GM18861 (cell line): ENCODE results near the gene PTPRD.

Experiments
- ATAC-seq: cut with Tn5 transposase; IDR thresholded peaks from one replicate; pipeline ENCODE4 v1.9.1; 2021; ENCODE audit not compliant: unreplicated experiment

PTPRD gene

DNA sequence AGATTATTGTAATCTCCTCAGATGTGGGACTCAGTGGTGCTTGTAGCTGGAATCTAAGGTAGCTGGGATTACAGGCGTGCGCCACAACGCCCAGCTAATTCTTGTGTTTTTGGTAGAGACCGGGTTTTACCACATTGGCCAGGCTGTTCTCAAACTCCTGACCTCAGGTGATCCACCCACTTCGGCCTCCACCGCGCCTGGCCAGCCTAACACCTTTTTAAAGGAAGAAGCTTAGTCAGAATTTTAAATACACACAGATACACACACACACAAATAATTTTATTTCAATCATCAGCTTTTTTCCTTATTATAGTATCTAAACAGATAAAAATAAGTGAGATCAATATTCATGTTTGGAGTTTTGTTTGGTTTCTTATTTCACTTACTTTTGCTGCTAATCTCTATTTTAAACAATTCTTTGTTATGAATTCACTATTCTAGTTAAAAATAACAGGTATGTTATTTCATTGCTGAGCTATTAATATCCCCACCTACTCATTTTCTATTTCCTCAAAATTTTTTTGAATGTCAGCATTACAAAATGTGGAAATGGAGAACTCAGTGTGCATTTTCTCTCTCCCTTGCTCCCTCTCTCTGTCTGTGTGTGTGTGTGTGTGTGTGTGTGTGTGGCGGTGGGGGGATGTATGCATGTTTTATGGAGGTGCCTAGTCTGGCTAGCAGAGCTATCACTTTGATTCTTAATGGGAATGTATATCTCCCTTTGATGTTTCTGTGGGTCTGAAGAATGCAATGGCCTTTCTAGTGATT, 1852.6 kb downstream of the PTPRD start:
- no peak for ATAC-seq

DNA sequence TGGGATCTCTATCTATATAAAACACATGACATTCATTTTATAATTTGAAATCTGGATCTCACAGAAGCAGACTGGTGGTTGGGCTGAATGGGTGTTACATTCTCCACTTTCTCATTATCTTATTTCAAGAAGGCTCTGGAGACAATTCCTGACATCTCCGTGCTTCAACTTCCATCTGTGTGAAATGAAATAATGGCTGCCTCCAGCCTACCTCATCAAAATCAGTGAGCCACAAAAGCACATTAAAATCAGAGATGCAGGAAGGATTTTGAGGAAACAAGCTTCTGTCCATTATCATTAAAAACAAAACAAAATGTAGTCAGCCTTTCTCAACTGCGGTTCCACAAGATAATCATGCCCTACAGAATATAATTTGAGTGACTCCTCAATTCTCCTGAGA, 1854.9 kb downstream of the PTPRD start:
- no peak for ATAC-seq

DNA sequence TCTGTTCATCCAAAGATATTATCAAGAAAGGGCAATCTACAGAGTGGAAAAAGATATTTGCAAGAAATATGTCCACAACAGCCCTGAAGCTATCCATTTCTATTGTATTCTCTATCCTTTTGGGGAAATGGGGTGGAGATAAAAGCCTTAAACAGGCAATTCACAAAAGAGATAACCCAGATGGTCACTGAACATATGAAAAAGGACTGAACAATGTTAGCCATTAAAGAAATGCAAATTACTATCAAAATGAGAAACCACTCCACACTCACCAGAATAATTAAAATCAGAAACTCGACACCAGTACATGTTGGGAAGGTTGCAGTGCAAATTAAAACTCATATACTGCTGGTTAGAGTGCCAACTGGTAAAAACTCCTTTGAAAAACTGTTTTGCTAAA, 1858.1 kb downstream of the PTPRD start:
- ATAC-seq = no peak

DNA sequence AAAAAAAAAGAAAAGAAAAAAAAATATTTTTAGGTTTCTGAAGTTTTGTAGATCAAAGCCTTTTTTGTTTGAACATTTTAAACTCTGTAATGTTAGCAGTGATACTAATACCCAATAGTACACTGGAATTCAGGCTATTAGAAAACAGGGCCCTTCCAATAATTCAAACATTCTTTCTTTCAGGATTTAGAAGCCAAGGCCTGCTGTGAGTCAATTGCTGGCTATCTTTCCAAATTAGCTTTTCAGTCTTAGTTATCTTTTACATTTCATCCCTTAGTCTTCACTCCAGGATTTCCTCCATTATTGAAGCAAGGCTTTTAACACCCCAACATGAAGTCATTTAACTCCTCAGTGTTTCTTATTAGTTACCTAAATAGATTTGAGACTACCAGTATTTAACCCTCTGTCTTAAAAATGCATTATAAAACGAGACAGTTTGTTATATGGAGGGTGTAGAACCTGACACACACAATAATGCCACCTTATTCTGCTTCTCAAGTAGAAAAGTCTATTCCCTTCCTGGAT, 1861.3 kb downstream of the PTPRD start:
- ATAC-seq = no peak

DNA sequence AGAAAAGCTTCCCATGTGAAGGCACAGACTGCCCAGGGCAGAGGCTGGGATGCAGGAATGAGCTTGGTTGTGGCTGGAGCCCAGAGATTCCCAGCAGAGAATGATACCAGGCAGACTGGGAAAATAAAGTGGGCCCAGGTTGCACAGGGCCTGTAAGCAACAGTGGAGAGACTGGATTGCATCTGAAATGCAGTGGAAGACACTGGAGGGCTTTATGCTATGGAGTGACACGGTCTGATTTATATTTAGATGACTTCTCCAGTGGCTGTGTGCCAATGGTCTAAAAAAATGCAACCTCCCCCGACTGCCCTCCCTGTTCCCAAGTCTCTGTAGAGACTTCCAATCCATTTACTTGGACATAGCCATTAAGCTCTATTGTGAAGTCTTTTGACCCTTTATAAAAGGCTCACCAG, 1862.2 kb downstream of the PTPRD start:
- ATAC-seq = no peak

DNA sequence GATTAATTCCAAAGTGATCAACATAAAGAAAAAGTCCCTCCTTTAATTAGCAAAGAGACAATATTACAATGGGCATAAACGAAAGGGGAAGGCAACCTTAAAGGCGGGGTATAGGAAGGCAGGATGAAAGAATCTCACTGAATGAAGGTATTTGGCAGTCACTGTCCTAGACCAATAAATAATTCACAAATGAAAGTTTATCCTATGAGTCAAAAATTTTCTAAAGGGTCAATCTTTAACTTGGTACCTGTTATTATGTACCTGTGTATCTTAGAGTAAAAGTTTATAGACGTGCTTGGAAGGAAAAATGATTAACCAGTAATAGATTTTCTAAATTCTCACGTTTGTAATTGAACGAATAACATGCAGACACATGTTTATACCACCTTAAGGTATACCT, 1867.5 kb downstream of the PTPRD start:
- no peak for ATAC-seq

DNA sequence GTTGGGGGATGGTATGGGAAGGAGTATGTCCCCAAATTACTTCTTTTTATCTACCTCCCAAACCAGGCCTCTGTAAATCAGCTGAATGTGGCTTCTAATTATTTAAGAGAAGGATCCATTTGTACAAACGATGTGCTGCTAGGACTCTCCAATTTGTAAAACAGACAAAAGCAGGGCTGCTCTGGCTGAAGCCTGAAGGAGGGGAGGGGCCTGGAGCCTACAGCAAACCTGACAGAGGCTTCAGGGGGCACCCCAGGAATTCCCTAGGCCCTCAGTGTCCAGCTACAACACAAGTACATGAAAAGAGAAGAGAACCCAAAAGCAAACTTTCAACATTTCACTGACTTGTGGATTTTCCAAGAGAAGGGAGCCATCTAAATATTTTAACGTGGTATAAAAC, 1873.9 kb downstream of the PTPRD start:
- ATAC-seq = no peak

DNA sequence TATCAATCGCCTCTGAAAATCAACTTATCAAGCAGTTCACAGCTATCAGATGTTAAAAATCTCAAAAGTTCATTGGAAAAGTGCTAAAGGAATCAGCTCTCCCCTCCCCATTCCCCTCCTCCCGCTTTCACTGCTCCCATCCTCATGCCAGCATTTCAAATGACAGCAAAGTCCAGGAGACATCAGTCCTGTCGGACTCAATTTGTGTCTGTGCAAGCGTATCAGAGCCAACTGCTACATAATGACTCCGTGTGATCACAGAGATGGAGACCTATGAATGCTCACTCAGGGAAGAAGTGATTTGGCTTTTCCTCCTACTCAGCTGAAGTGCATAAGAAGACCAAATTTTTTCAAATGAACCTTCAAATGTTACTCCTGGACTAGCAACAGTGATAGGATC, 1876.0 kb downstream of the PTPRD start:
- ATAC-seq = no peak

DNA sequence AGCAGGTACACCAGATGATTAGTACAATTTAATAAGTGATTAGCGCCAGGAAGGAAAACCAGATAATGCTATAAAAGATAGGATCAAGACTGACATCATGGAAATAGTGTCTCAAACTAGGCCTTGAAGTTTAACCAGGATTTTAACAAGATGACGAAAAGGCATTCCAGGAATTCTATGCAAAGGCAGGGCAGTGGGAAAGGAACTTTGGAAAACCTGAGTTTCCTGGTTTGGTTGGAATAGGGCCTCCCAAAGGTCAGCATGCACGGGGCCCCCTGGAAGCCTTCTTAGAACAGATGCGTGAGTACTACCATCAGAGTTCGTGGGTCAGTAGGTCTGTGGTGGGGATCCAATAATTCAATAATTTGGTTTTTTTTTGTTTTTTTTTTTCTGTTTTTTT, 1878.0 kb downstream of the PTPRD start:
- no peak for ATAC-seq

DNA sequence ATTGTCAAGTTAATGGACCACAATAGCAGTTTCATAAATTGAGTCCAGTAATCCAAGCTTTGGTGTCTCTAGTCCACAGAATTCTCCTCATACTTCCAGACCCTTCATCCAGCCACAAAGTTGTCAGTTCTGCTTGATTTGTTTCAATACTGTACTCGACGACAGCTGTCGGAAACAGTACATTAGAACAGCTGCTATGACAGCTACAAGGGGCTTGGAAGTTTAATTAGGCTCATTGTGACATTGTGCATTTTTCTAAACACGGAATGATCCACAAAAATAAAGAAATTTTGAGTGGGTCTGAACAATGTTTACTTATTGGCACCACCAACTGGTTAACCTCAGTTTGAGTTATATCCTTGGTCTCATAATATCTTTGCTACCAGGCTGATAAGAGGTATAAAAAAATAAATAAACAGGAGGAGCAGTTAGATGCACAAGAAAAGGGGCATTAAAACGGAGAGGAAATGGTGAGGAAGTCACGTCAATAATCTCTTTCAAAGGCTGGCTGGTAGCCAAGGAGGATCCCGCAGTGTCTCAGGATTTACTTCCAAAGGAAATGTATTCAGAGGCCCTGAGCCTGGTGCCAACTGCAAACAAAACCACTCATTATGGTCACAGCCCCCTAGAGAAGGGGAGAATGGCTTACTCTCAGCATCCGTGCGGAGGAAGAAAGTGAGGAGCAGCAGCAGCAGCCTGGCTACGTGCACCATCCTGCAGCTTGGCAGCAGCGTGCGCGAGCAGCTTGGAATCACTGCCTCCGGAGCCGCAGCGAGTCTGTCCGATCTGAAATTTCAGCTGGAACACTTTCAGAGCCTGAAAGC, 1879.5 kb downstream of the PTPRD start:
- ATAC-seq = no peak

DNA sequence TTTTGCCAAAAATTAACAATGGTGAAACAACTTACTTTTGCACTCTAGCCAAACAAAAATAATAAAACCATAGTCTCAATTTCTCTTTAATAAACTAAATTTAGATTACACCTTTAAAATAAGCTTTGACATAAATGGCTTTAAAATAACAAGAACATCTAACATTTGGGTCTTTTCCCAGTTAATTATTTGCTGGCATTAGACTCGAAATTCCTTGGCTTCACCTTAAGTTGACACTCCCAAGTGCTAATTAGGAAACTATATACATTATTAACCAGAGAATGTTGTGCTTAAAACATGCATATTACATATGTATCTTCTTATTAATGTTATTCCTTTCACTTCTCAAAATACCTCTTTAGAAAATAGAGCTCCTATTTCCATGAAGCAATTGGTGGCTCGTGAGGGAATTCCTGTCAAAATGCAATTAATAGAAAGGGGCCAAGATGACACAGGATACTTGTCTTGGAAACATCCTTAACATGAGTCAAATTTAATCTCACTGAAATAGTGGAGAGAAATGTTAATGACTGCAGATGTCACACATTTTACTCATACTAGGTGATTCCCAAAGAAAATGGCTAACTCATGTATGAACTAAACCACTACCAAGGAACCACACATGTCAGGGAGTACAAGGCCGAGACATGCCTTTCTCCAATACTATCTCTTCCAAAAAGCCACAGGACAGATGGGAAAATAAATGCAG, 1880.3 kb downstream of the PTPRD start:
- no peak for ATAC-seq

DNA sequence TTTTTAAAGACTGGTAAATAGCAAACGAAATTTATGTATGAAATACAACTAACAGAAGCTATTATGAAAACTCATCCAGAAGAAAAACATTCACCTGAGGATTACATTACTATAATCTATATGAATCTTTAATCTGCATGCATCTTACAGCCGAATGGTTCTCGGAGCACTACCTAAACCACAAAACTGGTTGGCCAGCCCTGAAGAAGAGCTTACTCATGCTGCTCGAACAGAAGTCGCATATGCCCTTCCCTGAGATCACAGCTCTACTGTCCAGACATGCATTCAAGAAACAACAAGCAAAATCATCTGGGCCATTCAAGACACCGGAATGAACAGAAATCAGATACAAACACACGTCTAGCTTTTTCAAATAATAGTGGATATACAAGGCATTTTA, 1882.2 kb downstream of the PTPRD start:
- no peak for ATAC-seq

DNA sequence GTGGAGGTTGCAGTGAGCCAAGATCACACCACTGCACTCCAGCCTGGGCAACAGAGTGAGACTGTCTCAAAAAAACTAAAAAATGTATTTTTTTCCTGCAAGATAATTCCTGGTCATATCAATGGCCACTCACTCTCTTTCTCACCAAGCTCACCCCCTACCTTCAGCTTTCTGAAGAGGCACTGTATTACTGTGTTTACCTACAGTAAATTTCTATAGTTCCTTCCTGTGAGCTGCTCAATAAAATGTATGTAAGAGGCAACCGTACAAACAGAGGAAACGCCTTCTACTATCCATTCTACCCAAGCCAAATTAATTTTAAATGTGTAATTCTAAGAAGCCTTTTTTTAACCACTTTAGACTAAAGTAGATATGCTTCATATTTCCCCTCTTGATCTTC, 1883.9 kb downstream of the PTPRD start:
- no peak for ATAC-seq

DNA sequence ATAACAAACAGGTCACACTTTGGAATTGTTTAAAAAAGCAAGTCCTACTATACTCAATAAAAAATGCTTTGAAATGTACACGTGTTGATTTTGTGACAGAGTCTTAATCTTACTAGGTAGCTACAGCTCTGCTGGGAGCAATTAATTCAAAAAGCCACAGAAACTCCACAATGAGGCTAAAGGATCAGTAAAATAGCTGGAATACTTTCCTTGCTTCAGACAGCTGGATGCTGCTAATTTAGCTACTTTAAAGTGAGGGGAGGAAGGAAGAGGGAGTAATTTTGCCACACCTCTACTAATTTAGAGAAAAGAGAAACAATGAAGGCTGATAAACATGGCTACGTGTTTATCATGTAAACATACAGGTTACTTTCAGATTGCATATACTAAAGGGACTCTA, 1885.6 kb downstream of the PTPRD start:
- no peak for ATAC-seq

DNA sequence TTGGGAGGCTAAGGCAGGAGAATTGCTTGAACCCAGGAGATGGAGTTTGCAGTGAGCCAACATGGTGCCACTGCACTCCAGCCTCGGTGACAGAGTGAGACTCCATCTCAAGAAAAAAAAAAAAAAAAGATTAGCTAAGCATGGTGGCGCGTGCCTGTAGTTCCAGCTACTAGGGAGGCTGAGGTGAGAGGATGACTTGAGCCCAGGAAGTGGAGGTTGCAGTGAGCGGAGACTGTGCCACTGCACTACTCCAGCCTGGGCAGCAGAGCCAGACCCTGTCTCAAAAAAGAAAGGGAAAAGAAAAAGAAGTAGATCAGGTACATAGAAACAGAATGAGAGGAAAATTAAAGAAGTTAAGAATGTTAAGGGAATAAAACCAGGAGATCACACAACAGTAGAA, 1886.1 kb downstream of the PTPRD start:
- no peak for ATAC-seq

DNA sequence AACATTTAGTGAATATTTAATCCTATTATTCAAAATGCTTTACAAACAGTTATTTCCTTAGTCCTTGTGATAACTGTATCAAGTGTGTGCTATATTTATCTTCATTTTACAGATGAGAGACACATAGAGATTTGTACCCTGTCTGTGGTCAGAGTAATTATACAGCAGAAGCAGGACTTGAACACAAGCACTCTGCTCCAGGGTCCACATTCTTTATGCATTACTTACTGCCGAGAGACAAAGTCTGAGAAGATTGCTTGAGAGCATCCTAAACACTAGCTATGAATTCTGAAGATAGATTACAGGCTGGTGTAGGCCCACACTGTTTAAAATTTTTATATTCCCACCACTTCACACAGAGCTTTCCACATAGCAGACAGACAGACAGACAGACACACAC, 1887.2 kb downstream of the PTPRD start:
- no peak for ATAC-seq

DNA sequence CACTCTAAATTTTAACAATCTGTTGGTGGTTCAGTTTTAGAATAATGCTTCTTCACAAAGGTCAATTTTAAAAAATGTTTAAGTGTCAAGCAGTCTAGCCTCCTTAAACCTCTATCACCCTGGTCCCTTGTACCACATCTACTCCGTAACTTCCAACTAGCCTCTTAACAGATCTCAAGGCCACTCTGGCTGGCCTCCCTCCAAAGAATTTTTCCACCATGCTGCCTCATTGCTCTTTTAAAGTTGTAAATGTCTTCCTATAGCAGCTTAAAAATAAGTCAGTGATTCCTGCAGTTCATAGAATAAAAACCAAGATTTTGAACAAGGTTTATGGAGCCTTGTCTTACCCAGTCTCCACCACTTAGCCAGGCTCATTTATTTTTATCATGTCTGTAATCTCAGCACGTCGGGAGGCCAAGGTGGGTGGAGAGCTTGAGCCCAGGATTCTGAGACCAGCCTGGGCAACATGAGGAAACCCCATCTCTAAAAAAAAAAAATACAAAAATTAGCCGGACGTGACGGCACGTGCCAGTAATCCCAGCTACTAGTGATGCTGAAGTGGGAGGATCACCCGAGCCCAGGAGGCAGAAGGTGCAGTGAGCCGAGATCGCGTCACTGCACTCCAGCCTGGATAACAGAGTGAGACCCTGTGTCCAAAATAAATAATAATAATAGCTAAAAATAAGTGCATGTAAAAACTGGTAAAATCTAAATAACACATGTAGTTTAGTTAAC, 1888.4 kb downstream of the PTPRD start:
- no peak for ATAC-seq

DNA sequence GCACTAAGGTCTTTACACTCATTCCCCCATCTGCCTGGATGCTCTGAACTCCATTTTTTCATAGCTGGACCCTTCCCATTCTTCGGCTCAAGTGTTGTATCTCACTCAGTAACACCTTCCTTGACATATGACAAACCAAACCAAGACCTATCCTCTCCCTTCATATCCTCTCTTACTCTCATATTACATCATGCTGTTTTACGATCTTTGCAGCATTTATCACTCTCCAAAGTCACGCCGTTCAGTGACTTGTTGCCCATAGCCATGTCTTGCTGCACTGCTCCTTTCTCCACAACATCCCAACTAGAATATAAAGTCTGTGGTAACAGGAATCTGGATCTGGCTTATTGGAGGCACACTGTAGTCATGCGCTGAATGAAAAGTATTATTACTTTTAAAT, 1889.6 kb downstream of the PTPRD start:
- no peak for ATAC-seq

DNA sequence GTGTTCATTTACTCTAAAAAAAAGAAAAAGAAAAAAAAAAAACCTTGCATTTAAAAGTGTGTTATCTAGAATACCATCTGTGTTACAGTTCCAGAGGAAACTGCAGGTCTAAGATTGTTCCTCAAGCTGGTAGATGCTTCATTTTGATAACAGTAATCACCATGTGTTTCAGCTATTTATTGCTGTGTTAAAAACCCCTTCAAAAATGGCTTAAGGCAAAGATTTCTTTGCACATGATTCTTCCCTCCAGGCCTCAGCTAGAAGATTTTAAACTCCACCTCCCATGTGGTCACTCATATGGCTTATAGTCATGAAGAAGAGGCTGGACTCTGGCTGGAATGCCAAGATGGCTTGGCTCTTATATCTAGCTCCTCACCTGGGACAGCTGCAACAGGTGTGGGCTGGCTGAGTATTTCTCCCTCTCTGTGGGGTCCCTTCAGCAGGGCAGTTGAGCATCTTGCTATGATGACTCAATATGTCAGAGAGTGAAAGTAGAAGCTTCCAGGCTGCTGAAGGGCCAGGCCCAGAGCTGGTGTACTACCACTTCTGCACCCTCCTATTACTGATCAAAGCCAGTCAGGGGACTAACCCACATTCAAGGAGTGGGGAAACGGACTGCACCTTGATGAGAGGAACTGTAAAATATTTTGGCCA, 1892.8 kb downstream of the PTPRD start:
- no peak for ATAC-seq

DNA sequence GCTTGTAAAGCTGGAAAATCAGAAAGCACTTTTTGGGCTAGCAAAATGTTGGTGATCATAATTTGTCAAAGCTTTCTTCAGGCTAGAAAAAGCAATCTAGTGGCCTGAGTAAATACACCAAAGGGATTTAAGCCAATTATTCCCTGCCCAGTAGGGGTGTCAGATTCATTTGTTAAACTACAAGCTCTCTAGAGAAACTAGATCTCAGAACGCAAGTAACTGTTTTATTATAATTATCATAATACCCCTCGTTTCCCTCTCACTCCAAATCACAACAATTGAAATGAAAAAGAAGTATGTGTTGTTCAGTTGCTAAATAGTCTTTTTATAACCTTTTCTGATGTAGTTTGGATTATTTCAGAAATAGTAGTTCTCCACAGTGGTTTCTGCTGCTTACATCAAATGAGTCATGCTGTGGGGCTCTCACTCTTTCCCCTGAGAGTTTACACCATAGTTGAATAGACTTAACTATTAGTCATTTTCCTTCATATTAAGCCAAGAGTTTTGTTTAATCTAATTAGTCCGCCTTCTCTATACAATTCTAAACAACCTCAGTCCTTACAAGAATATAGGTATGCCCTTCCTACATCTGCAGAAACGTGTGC, 1894.6 kb downstream of the PTPRD start:
- ATAC-seq = no peak
